Activated naive CD4-positive, alpha-beta T cell treated with anti-CD3 and anti-CD28 coated beads, Interleukin-2, amount 50 U/mL, for 24 hours (primary cell): ENCODE measurements around the gene EDIL3.
A peak's percentile ranks its signal among the peaks of the same experiment; 100 is the strongest.

Experiments
- H3K27ac Mint-ChIP-seq: one replicate; pipeline ENCODE4 v1.8.0; 2021; ENCODE audit warnings: mild to moderate bottlenecking, mixed read lengths
- H3K27me3 Mint-ChIP-seq: one replicate; pipeline ENCODE4 v1.8.0; 2021; ENCODE audit warnings: mixed read lengths
- H3K36me3 Mint-ChIP-seq: one replicate; pipeline ENCODE4 v1.8.0; 2021; ENCODE audit warnings: mixed read lengths
- H3K4me1 Mint-ChIP-seq: one replicate; pipeline ENCODE4 v1.8.0; 2021; ENCODE audit warnings: mixed read lengths
- H3K4me3 Mint-ChIP-seq: one replicate; pipeline ENCODE4 v1.8.0; 2021; ENCODE audit warnings: mild to moderate bottlenecking, mixed read lengths
- H3K9me3 Mint-ChIP-seq: one replicate; pipeline ENCODE4 v1.8.0; 2021; ENCODE audit warnings: mixed read lengths

The EDIL3 gene

GRCh38 chr5:84260939-84261338, 123.7 kb downstream of the EDIL3 start:
- H3K9me3 Mint-ChIP-seq: no peaks in the 10 kb centered on the region
- no peaks in the 10 kb centered on the region for H3K36me3 Mint-ChIP-seq
- H3K4me3 Mint-ChIP-seq: no peak overlapping the region
- no peak overlapping the region for H3K27ac Mint-ChIP-seq
- H3K27me3 Mint-ChIP-seq: peaks cover 2% of the 10 kb centered on the region
- no peaks in the 10 kb centered on the region for H3K4me1 Mint-ChIP-seq

GRCh38 chr5:84260140-84260539, 124.5 kb downstream of the EDIL3 start:
- H3K27me3 Mint-ChIP-seq: peaks cover 2% of the 10 kb centered on the region
- no peaks in the 10 kb centered on the region for H3K4me1 Mint-ChIP-seq
- peaks cover 4% of the 10 kb centered on the region for H3K9me3 Mint-ChIP-seq
- no peak overlapping the region for H3K27ac Mint-ChIP-seq
- H3K36me3 Mint-ChIP-seq: no peaks in the 10 kb centered on the region
- H3K4me3 Mint-ChIP-seq: no peak overlapping the region

GRCh38 chr5:84259283-84260045, 125.2 kb downstream of the EDIL3 start:
- H3K27me3 Mint-ChIP-seq: peaks cover 2% of the 10 kb centered on the region
- H3K36me3 Mint-ChIP-seq: no peaks in the 10 kb centered on the region
- H3K4me3 Mint-ChIP-seq: no peak overlapping the region

GRCh38 chr5:84257061-84257460, 127.6 kb downstream of the EDIL3 start:
- Mint-ChIP-seq H3K27me3 (no peaks in the 10 kb centered on the region), H3K27ac (no peak overlapping the region), H3K4me3 (no peak overlapping the region), H3K9me3 (peaks cover 10% of the 10 kb centered on the region), H3K4me1 (no peaks in the 10 kb centered on the region), H3K36me3 (no peaks in the 10 kb centered on the region)

More at GRCh38 chr5:84259283-84260045, 125.2 kb downstream of the EDIL3 start:
- Mint-ChIP-seq H3K9me3 (peaks cover 9% of the 10 kb centered on the region), H3K4me1 (no peaks in the 10 kb centered on the region), H3K27ac (peak overlapping the region; percentile 10)

GRCh38 chr5:84255315-84255714, 129.4 kb downstream of the EDIL3 start:
- H3K4me3 Mint-ChIP-seq: no peak overlapping the region
- no peak overlapping the region for H3K27ac Mint-ChIP-seq
- H3K9me3 Mint-ChIP-seq: peaks cover 10% of the 10 kb centered on the region
- H3K27me3 Mint-ChIP-seq: no peaks in the 10 kb centered on the region
- H3K36me3 Mint-ChIP-seq: no peaks in the 10 kb centered on the region
- H3K4me1 Mint-ChIP-seq: no peaks in the 10 kb centered on the region

DNA sequence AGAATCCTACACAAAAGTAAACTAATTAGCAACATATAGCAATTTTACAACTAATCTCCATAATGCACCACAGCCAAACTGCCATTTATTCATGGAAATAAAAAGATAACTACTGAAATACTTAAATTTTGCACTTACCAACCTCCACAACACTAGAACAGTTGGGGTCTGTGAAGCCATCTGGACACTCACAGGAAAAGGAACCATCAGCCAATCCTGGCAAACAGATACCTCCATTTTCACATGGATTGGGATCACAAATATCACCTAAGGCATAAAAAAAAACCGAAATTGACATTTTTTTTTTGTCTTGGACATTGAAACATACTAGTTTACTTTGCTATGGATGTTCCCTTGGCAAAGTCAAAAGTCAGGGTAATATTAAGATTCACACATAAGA, 130.7 kb downstream of the EDIL3 start:
- H3K9me3 Mint-ChIP-seq: peaks cover 10% of the 10 kb centered on the region
- H3K27me3 Mint-ChIP-seq: no peaks in the 10 kb centered on the region
- H3K36me3 Mint-ChIP-seq: no peaks in the 10 kb centered on the region
- H3K27ac Mint-ChIP-seq: no peak overlapping the region
- H3K4me3 Mint-ChIP-seq: no peak overlapping the region
- no peaks in the 10 kb centered on the region for H3K4me1 Mint-ChIP-seq

GRCh38 chr5:84251503-84251902, 133.2 kb downstream of the EDIL3 start:
- Mint-ChIP-seq H3K27me3 (no peaks in the 10 kb centered on the region), H3K27ac (no peak overlapping the region), H3K4me1 (no peaks in the 10 kb centered on the region), H3K36me3 (no peaks in the 10 kb centered on the region), H3K4me3 (no peak overlapping the region), H3K9me3 (peaks cover 10% of the 10 kb centered on the region)

DNA sequence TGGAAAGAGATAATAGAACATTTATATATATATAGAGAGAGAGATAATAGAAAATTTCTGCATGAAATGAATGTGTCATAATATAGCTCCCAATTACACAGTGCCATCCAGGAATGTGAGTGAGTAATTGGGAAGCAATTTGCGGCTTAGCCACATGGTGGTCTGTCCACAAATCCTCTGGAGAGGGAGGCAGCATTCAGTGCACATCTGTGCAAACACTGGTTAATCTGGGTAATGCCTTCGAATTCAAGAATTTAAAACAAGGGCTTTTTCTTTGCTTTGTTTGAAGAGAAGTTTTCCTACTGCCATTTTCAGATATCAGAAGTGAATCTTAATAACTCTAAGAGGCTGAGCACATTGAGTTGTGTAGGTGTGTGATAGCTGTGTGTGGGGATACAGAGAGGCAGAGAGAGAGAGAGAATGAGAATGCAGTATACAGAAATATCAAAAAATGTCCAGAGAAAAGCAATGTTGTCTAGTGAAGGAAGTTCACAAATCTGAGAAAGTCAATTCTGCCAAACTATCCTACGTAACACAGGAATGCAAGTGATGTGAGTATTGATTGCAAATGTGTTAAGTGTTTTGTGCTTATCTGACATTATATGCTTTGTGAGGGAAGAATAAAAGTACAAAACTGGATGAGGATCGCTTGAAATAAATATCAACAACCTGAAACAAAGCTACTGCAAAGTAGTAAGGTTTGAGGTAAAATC, 134.6 kb downstream of the EDIL3 start:
- Mint-ChIP-seq H3K4me1 (no peaks in the 10 kb centered on the region), H3K9me3 (peaks cover 5% of the 10 kb centered on the region), H3K27me3 (no peaks in the 10 kb centered on the region), H3K36me3 (no peaks in the 10 kb centered on the region), H3K27ac (no peak overlapping the region), H3K4me3 (no peak overlapping the region)

DNA sequence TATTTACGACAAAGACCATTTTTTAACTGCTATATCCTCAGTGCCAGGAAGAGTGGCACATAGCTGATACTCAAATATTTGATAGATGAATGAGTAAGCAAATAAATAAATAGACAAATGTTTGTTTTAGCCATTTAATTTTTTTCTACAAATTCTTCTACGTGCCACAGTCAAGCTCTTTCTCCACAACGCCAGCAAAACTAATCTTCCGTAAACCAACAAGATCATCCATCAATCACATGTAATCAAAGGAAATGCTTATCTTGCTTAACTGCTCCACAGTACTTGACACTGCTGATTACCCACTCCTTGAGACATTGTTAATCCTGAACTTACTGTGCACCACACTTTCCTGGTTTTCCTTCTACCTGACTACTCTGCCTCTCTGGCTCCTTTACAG, 136.7 kb downstream of the EDIL3 start:
- Mint-ChIP-seq H3K27ac (no peak overlapping the region), H3K9me3 (no peaks in the 10 kb centered on the region), H3K36me3 (no peaks in the 10 kb centered on the region), H3K4me1 (no peaks in the 10 kb centered on the region), H3K27me3 (no peaks in the 10 kb centered on the region), H3K4me3 (no peak overlapping the region)

DNA sequence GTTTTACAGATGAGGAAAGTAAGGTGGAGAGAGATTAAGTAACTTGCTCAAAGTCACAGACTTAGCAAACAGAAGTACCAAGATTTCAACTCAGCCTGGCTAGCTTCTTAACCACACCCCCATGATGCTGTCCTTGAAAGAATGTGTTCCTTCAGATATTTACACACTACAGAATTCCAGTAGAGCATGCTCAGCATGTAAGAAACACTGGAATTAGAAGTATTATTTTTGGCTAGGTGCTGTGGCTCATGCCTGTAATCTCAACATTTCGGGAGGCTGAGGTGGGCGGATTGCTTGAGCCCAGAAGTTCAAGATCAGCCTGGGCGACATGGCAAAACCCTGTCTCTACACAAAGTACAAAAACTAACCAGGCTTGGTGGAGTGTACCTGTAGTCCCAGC, 142.4 kb downstream of the EDIL3 start:
- H3K9me3 Mint-ChIP-seq: no peaks in the 10 kb centered on the region
- peak overlapping the region; percentile 23 for H3K27ac Mint-ChIP-seq
- H3K4me3 Mint-ChIP-seq: no peak overlapping the region
- H3K36me3 Mint-ChIP-seq: no peaks in the 10 kb centered on the region
- no peaks in the 10 kb centered on the region for H3K4me1 Mint-ChIP-seq
- H3K27me3 Mint-ChIP-seq: no peaks in the 10 kb centered on the region

DNA sequence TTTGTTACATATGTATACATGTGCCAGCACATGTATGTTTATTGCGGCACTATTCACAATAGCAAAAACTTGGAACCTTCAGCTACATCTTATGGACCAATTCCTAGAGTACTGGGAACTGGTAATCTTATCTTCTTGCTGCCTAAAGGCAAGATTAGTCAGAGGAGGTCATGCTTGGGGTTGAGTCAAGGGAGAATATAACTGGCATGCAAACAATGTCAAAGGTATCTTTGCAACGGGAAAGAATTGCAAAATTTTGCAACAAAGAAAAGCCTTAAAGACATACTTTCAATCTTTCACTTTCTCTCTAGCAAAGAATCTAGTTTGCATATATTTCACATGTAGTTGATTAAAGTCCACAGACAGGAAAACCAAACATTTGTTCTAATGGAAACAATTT, 145.2 kb downstream of the EDIL3 start:
- no peaks in the 10 kb centered on the region for H3K4me1 Mint-ChIP-seq
- H3K4me3 Mint-ChIP-seq: no peak overlapping the region
- no peaks in the 10 kb centered on the region for H3K36me3 Mint-ChIP-seq
- H3K27ac Mint-ChIP-seq: no peak overlapping the region
- no peaks in the 10 kb centered on the region for H3K27me3 Mint-ChIP-seq
- no peaks in the 10 kb centered on the region for H3K9me3 Mint-ChIP-seq

DNA sequence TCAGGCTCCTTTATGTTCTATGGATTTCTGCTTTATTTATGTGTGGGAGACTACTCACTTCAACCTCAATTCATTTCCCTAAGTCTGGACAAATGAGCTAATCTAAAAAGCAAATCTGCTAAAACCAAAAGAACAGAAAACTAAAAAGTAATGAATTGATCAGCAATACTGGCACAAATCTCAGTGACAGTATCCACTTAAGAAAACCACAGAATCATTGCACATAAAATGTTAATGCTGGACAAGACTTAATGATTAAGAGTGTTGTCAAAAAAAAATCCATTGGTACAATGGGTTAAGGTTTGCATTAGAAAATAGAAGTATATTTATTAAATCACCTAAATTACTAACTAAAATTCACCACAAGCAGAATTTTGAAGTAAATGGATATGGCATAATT, 147.6 kb downstream of the EDIL3 start:
- Mint-ChIP-seq H3K27me3 (no peaks in the 10 kb centered on the region), H3K4me3 (no peak overlapping the region), H3K27ac (no peak overlapping the region), H3K36me3 (no peaks in the 10 kb centered on the region), H3K9me3 (no peaks in the 10 kb centered on the region), H3K4me1 (no peaks in the 10 kb centered on the region)

DNA sequence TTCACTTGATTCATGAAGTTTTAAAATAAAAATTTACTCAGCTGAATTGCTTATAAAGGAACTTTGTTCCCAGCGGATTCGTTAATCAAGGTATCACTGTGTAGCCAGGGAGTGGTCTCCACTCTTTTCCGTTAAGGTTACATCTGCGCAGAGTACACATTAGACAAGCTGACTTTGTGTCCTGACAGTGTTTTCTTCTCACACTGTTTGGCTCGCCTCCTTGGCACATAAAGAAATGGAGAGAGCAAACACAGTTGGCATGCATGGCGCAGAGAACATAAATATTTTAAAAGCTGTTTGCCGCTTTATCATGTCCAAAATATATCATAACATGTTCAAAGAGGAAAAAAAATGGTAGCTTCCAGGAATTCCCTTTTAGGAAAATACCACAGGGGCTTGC, 153.2 kb downstream of the EDIL3 start:
- H3K4me3 Mint-ChIP-seq: no peak overlapping the region
- H3K27me3 Mint-ChIP-seq: no peaks in the 10 kb centered on the region
- no peak overlapping the region for H3K27ac Mint-ChIP-seq
- H3K36me3 Mint-ChIP-seq: no peaks in the 10 kb centered on the region
- no peaks in the 10 kb centered on the region for H3K9me3 Mint-ChIP-seq
- H3K4me1 Mint-ChIP-seq: no peaks in the 10 kb centered on the region

- Mint-ChIP-seq H3K4me1 (no peaks in the 10 kb centered on the region), H3K9me3 (no peaks in the 10 kb centered on the region), H3K4me3 (no peak overlapping the region), H3K27ac (no peak overlapping the region), H3K27me3 (no peaks in the 10 kb centered on the region), H3K36me3 (no peaks in the 10 kb centered on the region)
These were observed 155.6 kb downstream of the EDIL3 start for GRCh38 chr5:84229045-84229444.

GRCh38 chr5:84228266-84228665, 156.4 kb downstream of the EDIL3 start:
- no peak overlapping the region for H3K27ac Mint-ChIP-seq
- H3K9me3 Mint-ChIP-seq: no peaks in the 10 kb centered on the region
- no peaks in the 10 kb centered on the region for H3K36me3 Mint-ChIP-seq
- H3K27me3 Mint-ChIP-seq: no peaks in the 10 kb centered on the region
- H3K4me3 Mint-ChIP-seq: no peak overlapping the region
- H3K4me1 Mint-ChIP-seq: no peaks in the 10 kb centered on the region

GRCh38 chr5:84227236-84227635, 157.4 kb downstream of the EDIL3 start:
- H3K9me3 Mint-ChIP-seq: no peaks in the 10 kb centered on the region
- H3K36me3 Mint-ChIP-seq: no peaks in the 10 kb centered on the region
- H3K4me1 Mint-ChIP-seq: no peaks in the 10 kb centered on the region
- H3K27me3 Mint-ChIP-seq: no peaks in the 10 kb centered on the region
- H3K27ac Mint-ChIP-seq: no peak overlapping the region
- H3K4me3 Mint-ChIP-seq: no peak overlapping the region
